K562 (cell line): ENCODE data around the gene GSK3B. TPM values are rescaled to one million over a fixed set of nuclear protein-coding genes. Genes with fewer than 3 reads are reported as not detected.

Experiments used
- BCOR ChIP-seq: fragments of 450-650 bp; IDR thresholded peaks from 2 replicates; pipeline ENCODE4 v1.6.1; 2016
- C11orf30 ChIP-seq: fragments of 450-650 bp; IDR thresholded peaks from 2 replicates; pipeline ENCODE4 v1.6.1; 2016; ENCODE audit warnings: low read depth, mild to moderate bottlenecking
- CREBBP ChIP-seq: IDR thresholded peaks from one replicate; pipeline ENCODE4 v1.6.1; 2012; ENCODE audit warnings: low read depth, mild to moderate bottlenecking, control low read depth, inconsistent platforms, low read length
- CXXC5 ChIP-seq: fragments of 250-450 bp; sonication (Bioruptor Pico); IDR thresholded peaks from 2 replicates; pipeline ENCODE4 v1.8.0; 2022; ENCODE audit warnings: inconsistent platforms, mild to moderate bottlenecking, moderate library complexity
- ETS1 ChIP-seq: conservative IDR thresholded peaks from 2 replicates; pipeline ENCODE4 v1.6.1; 2011; ENCODE audit warnings: low read depth, mild to moderate bottlenecking, low read length; ENCODE audit not compliant: control insufficient read depth
- ETV1 ChIP-seq: fragments of 450-650 bp; conservative IDR thresholded peaks from 2 replicates; pipeline ENCODE4 v1.6.1; 2016; ENCODE audit warnings: missing genetic modification characterization, control low read depth, low read depth, missing compliant biosample characterization
- FOXA1 ChIP-seq: fragments of 450-650 bp; IDR thresholded peaks from 2 replicates; pipeline ENCODE4 v1.6.1; 2016; ENCODE audit warnings: mild to moderate bottlenecking, borderline replicate concordance
- GATAD2A ChIP-seq: fragments of 450-650 bp; IDR thresholded peaks from 2 replicates; pipeline ENCODE4 v1.6.1; 2017
- HMGN3 ChIP-seq: IDR thresholded peaks from 2 replicates; pipeline ENCODE4 v1.6.1; 2011; ENCODE audit warnings: borderline replicate concordance, low read depth, mild to moderate bottlenecking, mixed read lengths, low read length; ENCODE audit not compliant: insufficient read length; ENCODE audit errors: extremely low read depth
- KDM5B ChIP-seq: fragments of 200-600 bp; sonication (generic); IDR thresholded peaks from 2 replicates; pipeline ENCODE4 v1.6.1; 2012; ENCODE audit warnings: low read depth, mild to moderate bottlenecking, moderate library complexity, low read length, control low read depth, inconsistent platforms; ENCODE audit not compliant: insufficient replicate concordance
- MAZ ChIP-seq, 2 experiments: fragments of 450-650 bp in 1 of 2; sonication (generic) in 1 of 2; formaldehyde crosslinking; IDR thresholded peaks in 1 of 2; conservative IDR thresholded peaks in 1 of 2; 2 replicates each; pipeline versions ENCODE4 v1.4.0 to v1.5.0; 2020; ENCODE audit warnings: mild to moderate bottlenecking in 1 of 2, missing genetic modification reagents in 1 of 2
- MED1 ChIP-seq: sonication (generic); formaldehyde crosslinking; IDR thresholded peaks from 2 replicates; pipeline ENCODE4 v1.8.1; 2023; ENCODE audit warnings: missing genetic modification reagents, borderline replicate concordance
- MTA1 ChIP-seq: fragments of 450-650 bp; IDR thresholded peaks from 2 replicates; pipeline ENCODE4 v1.6.1; 2017; ENCODE audit warnings: borderline replicate concordance
- NFIC ChIP-seq: fragments of 450-650 bp; IDR thresholded peaks from 2 replicates; pipeline ENCODE4 v1.6.1; 2017; ENCODE audit warnings: mild to moderate bottlenecking, inconsistent platforms
- POLR2G ChIP-seq: fragments of 200-400 bp; formaldehyde crosslinking; IDR thresholded peaks from 2 replicates; pipeline ENCODE4 v1.6.1; 2017; ENCODE audit warnings: low read depth, mild to moderate bottlenecking, antibody characterized with exemption, low read length, moderate library complexity
- RB1 ChIP-seq: fragments of 450-650 bp; IDR thresholded peaks from 2 replicates; pipeline ENCODE4 v1.6.1; 2017; ENCODE audit warnings: low read depth, mild to moderate bottlenecking
- RBBP5 ChIP-seq: fragments of 200-600 bp; sonication (generic); IDR thresholded peaks from 2 replicates; pipeline ENCODE4 v1.6.1; 2012; ENCODE audit warnings: borderline replicate concordance, mild to moderate bottlenecking, low read length, control low read depth, inconsistent platforms; ENCODE audit not compliant: insufficient read depth, poor library complexity, severe bottlenecking
- TOE1 ChIP-seq, 2 experiments: fragments of 450-650 bp in 1 of 2; sonication (generic) in 1 of 2; formaldehyde crosslinking in 1 of 2; IDR thresholded peaks; 2 replicates each; pipeline versions ENCODE4 v1.7.1 to v1.8.0; 2016 to 2022; ENCODE audit warnings: borderline replicate concordance in 2 of 2, mild to moderate bottlenecking in 2 of 2, antibody characterized with exemption in 1 of 2, inconsistent platforms in 1 of 2, low read depth in 1 of 2, missing genetic modification reagents in 1 of 2, moderate library complexity in 1 of 2
- YY1 ChIP-seq, 3 experiments: IDR thresholded peaks; 2 replicates each; pipeline ENCODE4 v1.6.1; 2011; ENCODE audit warnings: low read length in 2 of 3, mild to moderate bottlenecking in 2 of 3, moderate library complexity in 2 of 3, borderline replicate concordance in 1 of 3, control low read depth in 1 of 3, low read depth in 1 of 3; ENCODE audit not compliant: insufficient read depth in 3 of 3, insufficient replicate concordance in 2 of 3, control insufficient read depth in 1 of 3, insufficient read length in 1 of 3; ENCODE audit errors: extremely low read depth in 1 of 3
- ZKSCAN8 ChIP-seq: fragments of 200-800 bp; sonication (Bioruptor generic); IDR thresholded peaks from 2 replicates; pipeline ENCODE4 v1.6.1; 2016; ENCODE audit warnings: missing genetic modification characterization, missing compliant biosample characterization
- ZNF263 ChIP-seq: sonication (generic); formaldehyde crosslinking; IDR thresholded peaks from 2 replicates; pipeline ENCODE4 v1.8.0; 2022; ENCODE audit warnings: mild to moderate bottlenecking, missing genetic modification reagents, borderline replicate concordance
- ZNF717 ChIP-seq: fragments of 250-450 bp; sonication (Bioruptor Pico); IDR thresholded peaks from 2 replicates; pipeline ENCODE4 v1.5.0; 2021
- ZNF740 ChIP-seq, 3 experiments: fragments of 200-800 bp in 1 of 3; sonication (Bioruptor generic) in 1 of 3; sonication (generic) in 1 of 3; formaldehyde crosslinking in 1 of 3; IDR thresholded peaks; 2 replicates each; pipeline versions ENCODE4 v1.6.1 to v1.8.0; 2016 to 2022; ENCODE audit warnings: mild to moderate bottlenecking in 2 of 3, missing compliant biosample characterization in 2 of 3, missing genetic modification characterization in 2 of 3, missing genetic modification reagents in 1 of 3
- ZSCAN32 ChIP-seq: fragments of 450-650 bp; formaldehyde crosslinking; IDR thresholded peaks from 2 replicates; pipeline ENCODE4 v1.4.0; 2020; ENCODE audit warnings: mild to moderate bottlenecking, moderate library complexity
- polyA plus RNA-seq, 8 experiments: library from polyadenylated mRNA; depleted of rRNA in 4 of 8; stranded (reverse) in 5 of 8; unstranded in 3 of 8; fragments of >200 nt; fragmentation: Nextera tagmentation in 2 of 8; fragmentation: Illumina TruSeq in 1 of 8; extraction: Ambion mirVana in 2 of 8; extraction: Trizol in 1 of 8; gene quantifications; 2 replicates each; pipeline versions ENCODE4 v1.2.1 to v1.2.3, GENCODE V29; 2011 to 2014; ENCODE audit warnings: inconsistent platforms in 1 of 8, missing spikeins in 1 of 8
- total RNA-seq, 7 experiments: library from RNA; depleted of rRNA in 6 of 7; stranded (reverse); fragments of >200 nt in 6 of 7; fragmentation: Illumina TruSeq in 2 of 7; extraction: Trizol in 2 of 7; gene quantifications; 2 replicates each; pipeline versions ENCODE4 v1.2.1 to v1.2.3, GENCODE V29; 2011 to 2021; ENCODE audit warnings: low replicate concordance in 1 of 7

The GSK3B gene
- total and polyA plus RNA-seq, 9 of the 15 experiments (the other 6 are each of a cell fraction or from before 2014, with no cell fraction given) = 4.7 to 25.0 (median 18.7) TPM

GRCh38 chr3:120093911-120094775 is at the start of gene GSK3B (continued):
- TF ChIP-seq ETS1 (0 out of 2 replicates have a peak, but pooled peaks have one; percentile 44), RB1 (0 out of 2 replicates have a peak, but pooled peaks have one; percentile 14), MTA1 (peak; percentile 38), GATAD2A (peak; percentile 89), C11orf30 (no peak), ETV1 (tag) (0 out of 2 replicates have a peak, but pooled peaks have one; percentile 8), BCOR (no peak), MAZ (CRISPR knock-in tag; conservative IDR thresholded peaks at IDR 0.05 in 1 of 2, IDR thresholded peaks at IDR 0.05 in 1 of 2) (peak; percentile 77 to 84), ZNF740 (CRISPR knock-in tag; IDR thresholded peaks at IDR 0.05) (no peak), ZNF740 (tag; IDR thresholded peaks at IDR 0.05) (peak in 1 of 2 experiments; percentile 42; a peak in 1 of 4 replicates), ZKSCAN8 (CRISPR knock-in tag) (no peak), POLR2G (peak; percentile 86), ZSCAN32 (CRISPR knock-in tag) (no peak), HMGN3 (peak; percentile 46), NFIC (no peak; the same call in 1 of the 2 replicates), CXXC5 (CRISPR knock-in tag) (peak; percentile 39), KDM5B (peak; percentile 59), ZNF263 (CRISPR knock-in tag) (peak; percentile 95), CREBBP (no peak), RBBP5 (no peak), TOE1 (IDR thresholded peaks at IDR 0.05; ENCODE audit: borderline replicate concordance) (0 out of 2 replicates have a peak, but pooled peaks have one; percentile 29), TOE1 (CRISPR knock-in tag; IDR thresholded peaks at IDR 0.05; ENCODE audit: borderline replicate concordance, low read depth) (no peak), MED1 (no peak), YY1 (IDR thresholded peaks at IDR 0.05; ENCODE audit: borderline replicate concordance in 1 of 3, control insufficient read depth in 1 of 3, extremely low read depth in 1 of 3, insufficient read depth in 3 of 3, insufficient read length in 1 of 3, insufficient replicate concordance in 2 of 3, low read depth in 1 of 3, low read length in 2 of 3) (peak; percentile 40 to 78 (median 73)), FOXA1 (no peak), ZNF717 (CRISPR knock-in tag) (no peak)
